GM23338 (cell line): ENCODE data around the gene VSIG4. TPM values are rescaled to one million over a fixed set of nuclear protein-coding genes. Genes with fewer than 3 reads are reported as not detected.

Experiments used
- ATAC-seq: fragments of 200-7000 bp; cut with Tn5 transposase; 3 replicates; pipeline ENCODE4 v1.9.1; 2020
- DNase-seq: peaks from one replicate; pipeline ENCODE4 v3.0.0-alpha.2; 2015; ENCODE audit warnings: low spot score
- H2AFZ ChIP-seq: fragments of 200-600 bp; sonication (generic); 2 replicates; pipeline ENCODE4 v1.8.0; 2016; ENCODE audit warnings: antibody characterized with exemption, mild to moderate bottlenecking, moderate library complexity
- H3F3A ChIP-seq: fragments of 200-600 bp; sonication (generic); replicated peaks from 2 replicates; pipeline ENCODE4 v1.8.0; 2017; ENCODE audit warnings: antibody characterized with exemption, mixed run types, low read depth
- H3K27ac ChIP-seq: fragments of 200-600 bp; sonication (generic); 2 replicates; pipeline ENCODE4 v1.6.1; 2016; ENCODE audit warnings: low read depth
- H3K27me3 ChIP-seq: fragments of 200-600 bp; sonication (generic); 2 replicates; pipeline ENCODE4 v1.8.0; 2016; ENCODE audit warnings: mild to moderate bottlenecking, mixed run types, moderate library complexity; ENCODE audit not compliant: insufficient read depth
- H3K36me3 ChIP-seq: fragments of 200-600 bp; sonication (generic); 2 replicates; pipeline ENCODE4 v1.8.0; 2016; ENCODE audit warnings: mild to moderate bottlenecking; ENCODE audit not compliant: insufficient read depth
- H3K4me1 ChIP-seq: fragments of 200-600 bp; sonication (generic); 2 replicates; pipeline ENCODE4 v1.8.0; 2016; ENCODE audit warnings: mild to moderate bottlenecking, moderate library complexity; ENCODE audit not compliant: insufficient read depth
- H3K4me2 ChIP-seq: fragments of 200-600 bp; sonication (generic); 2 replicates; pipeline ENCODE4 v1.7.1; 2017; ENCODE audit warnings: mixed run types
- H3K4me3 ChIP-seq: fragments of 200-600 bp; sonication (generic); 2 replicates; pipeline ENCODE4 v1.6.1; 2016; ENCODE audit warnings: mixed run types
- H3K79me2 ChIP-seq: fragments of 200-600 bp; sonication (generic); replicated peaks from 2 replicates; pipeline ENCODE4 v1.8.0; 2017; ENCODE audit warnings: mild to moderate bottlenecking; ENCODE audit not compliant: insufficient read depth
- H3K9me2 ChIP-seq: fragments of 200-600 bp; sonication (generic); 2 replicates; pipeline ENCODE4 v1.8.0; 2017; ENCODE audit not compliant: insufficient read depth
- H4K20me1 ChIP-seq: fragments of 200-600 bp; sonication (generic); replicated peaks from 2 replicates; pipeline ENCODE4 v1.8.0; 2017; ENCODE audit warnings: mild to moderate bottlenecking; ENCODE audit not compliant: insufficient read depth
- H3K27ac Mint-ChIP-seq: 2 replicates; pipeline ENCODE4 v1.8.0; 2020; ENCODE audit warnings: inconsistent platforms, mild to moderate bottlenecking, moderate library complexity, mixed read lengths
- H3K27me3 Mint-ChIP-seq: 3 replicates; pipeline ENCODE4 v1.8.0; 2022; ENCODE audit warnings: low read depth, mild to moderate bottlenecking, moderate library complexity, mixed read lengths, inconsistent platforms; ENCODE audit not compliant: insufficient read depth, poor library complexity
- H3K36me3 Mint-ChIP-seq: 3 replicates; pipeline ENCODE4 v1.8.0; 2021; ENCODE audit warnings: low read depth, mild to moderate bottlenecking, inconsistent platforms, moderate library complexity, mixed read lengths
- H3K4me1 Mint-ChIP-seq: 3 replicates; pipeline ENCODE4 v1.8.0; 2020; ENCODE audit warnings: mild to moderate bottlenecking, inconsistent platforms, mixed read lengths
- H3K4me3 Mint-ChIP-seq: 3 replicates; pipeline ENCODE4 v1.8.0; 2021; ENCODE audit warnings: moderate library complexity, mild to moderate bottlenecking, inconsistent platforms, mixed read lengths
- H3K9me3 Mint-ChIP-seq: 3 replicates; pipeline ENCODE4 v1.8.0; 2020; ENCODE audit warnings: moderate library complexity, mild to moderate bottlenecking, inconsistent platforms, mixed read lengths
- CREB1 ChIP-seq: fragments of 250-450 bp; sonication (Bioruptor Pico); IDR thresholded peaks from 2 replicates; pipeline ENCODE4 v1.5.0; 2020; ENCODE audit warnings: low read depth, mild to moderate bottlenecking, moderate library complexity
- EZH2 ChIP-seq: fragments of 200-600 bp; sonication (generic); IDR thresholded peaks from one replicate; pipeline ENCODE4 v1.8.0; 2017; ENCODE audit warnings: antibody characterized with exemption, mild to moderate bottlenecking, low read depth; ENCODE audit not compliant: unreplicated experiment
- NANOG ChIP-seq: IDR thresholded peaks from 2 replicates; pipeline ENCODE4 v1.6.1; 2016; ENCODE audit warnings: antibody characterized with exemption, borderline replicate concordance
- STAT1 ChIP-seq: IDR thresholded peaks from one replicate; pipeline ENCODE4 v1.6.1; 2016; ENCODE audit warnings: antibody characterized with exemption; ENCODE audit not compliant: unreplicated experiment
- ZNF114 ChIP-seq: fragments of 250-450 bp; sonication (Bioruptor Pico); IDR thresholded peaks from 2 replicates; pipeline ENCODE4 v1.5.0; 2020; ENCODE audit warnings: mild to moderate bottlenecking, moderate library complexity
- ZNF331 ChIP-seq: fragments of 250-450 bp; sonication (Bioruptor Pico); IDR thresholded peaks from 2 replicates; pipeline ENCODE4 v1.5.0; 2020; ENCODE audit warnings: low read depth, mild to moderate bottlenecking, moderate library complexity
- polyA plus RNA-seq: library from polyadenylated mRNA; unstranded; fragments of >200 nt; fragmentation: Nextera tagmentation; extraction: Ambion mirVana; gene quantifications from 2 replicates; pipeline ENCODE4 v1.2.1, GENCODE V29; 2016
- total RNA-seq: library from RNA; depleted of rRNA; stranded (reverse); fragments of >200 nt; shearing (Covaris generic); gene quantifications from 2 replicates; pipeline ENCODE4 v1.2.3, GENCODE V29; 2014
- TF ChIP-seq, protein P1 (sequence below): IDR thresholded peaks from one replicate; pipeline ENCODE4 v1.6.1; 2018; ENCODE audit warnings: antibody characterized with exemption; ENCODE audit not compliant: unreplicated experiment
- TF ChIP-seq, protein P2 (sequence below), 2 experiments: fragments of 200-600 bp in 1 of 2; sonication (generic) in 1 of 2; conservative IDR thresholded peaks; 2 replicates each; pipeline versions ENCODE4 v1.5.1 to v1.6.1; 2016 to 2017; ENCODE audit warnings: antibody characterized with exemption in 2 of 2, low read depth in 2 of 2, mild to moderate bottlenecking in 2 of 2, moderate library complexity in 1 of 2
- TF ChIP-seq, protein P3 (sequence below): IDR thresholded peaks from 2 replicates; pipeline ENCODE4 v1.6.1; 2016; ENCODE audit warnings: antibody characterized with exemption

Gene VSIG4
- total and polyA plus RNA-seq, 2 experiments from 2014 or later: not detected

DNA sequence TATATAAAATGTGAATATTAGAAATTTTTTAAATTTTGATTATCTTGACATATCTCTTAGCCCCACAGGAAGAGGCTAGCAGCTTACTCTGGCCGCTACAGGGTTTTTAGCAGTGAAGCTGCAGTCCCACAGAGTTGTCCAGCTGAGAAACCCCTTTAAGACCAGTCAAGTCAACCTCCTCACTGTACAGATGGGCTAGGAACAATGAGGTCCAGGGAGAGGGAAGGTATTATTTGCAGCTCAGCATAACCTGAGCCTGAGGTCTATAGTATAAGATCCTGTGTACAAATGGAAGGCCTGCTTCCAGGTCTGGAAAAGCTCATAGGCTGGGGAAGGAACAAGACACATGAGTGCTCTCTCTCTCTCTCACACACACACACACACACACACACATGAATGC lies 1.8 kb downstream of the VSIG4 start (continued):
- TF ChIP-seq, protein P1, sequence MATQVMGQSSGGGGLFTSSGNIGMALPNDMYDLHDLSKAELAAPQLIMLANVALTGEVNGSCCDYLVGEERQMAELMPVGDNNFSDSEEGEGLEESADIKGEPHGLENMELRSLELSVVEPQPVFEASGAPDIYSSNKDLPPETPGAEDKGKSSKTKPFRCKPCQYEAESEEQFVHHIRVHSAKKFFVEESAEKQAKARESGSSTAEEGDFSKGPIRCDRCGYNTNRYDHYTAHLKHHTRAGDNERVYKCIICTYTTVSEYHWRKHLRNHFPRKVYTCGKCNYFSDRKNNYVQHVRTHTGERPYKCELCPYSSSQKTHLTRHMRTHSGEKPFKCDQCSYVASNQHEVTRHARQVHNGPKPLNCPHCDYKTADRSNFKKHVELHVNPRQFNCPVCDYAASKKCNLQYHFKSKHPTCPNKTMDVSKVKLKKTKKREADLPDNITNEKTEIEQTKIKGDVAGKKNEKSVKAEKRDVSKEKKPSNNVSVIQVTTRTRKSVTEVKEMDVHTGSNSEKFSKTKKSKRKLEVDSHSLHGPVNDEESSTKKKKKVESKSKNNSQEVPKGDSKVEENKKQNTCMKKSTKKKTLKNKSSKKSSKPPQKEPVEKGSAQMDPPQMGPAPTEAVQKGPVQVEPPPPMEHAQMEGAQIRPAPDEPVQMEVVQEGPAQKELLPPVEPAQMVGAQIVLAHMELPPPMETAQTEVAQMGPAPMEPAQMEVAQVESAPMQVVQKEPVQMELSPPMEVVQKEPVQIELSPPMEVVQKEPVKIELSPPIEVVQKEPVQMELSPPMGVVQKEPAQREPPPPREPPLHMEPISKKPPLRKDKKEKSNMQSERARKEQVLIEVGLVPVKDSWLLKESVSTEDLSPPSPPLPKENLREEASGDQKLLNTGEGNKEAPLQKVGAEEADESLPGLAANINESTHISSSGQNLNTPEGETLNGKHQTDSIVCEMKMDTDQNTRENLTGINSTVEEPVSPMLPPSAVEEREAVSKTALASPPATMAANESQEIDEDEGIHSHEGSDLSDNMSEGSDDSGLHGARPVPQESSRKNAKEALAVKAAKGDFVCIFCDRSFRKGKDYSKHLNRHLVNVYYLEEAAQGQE: no peak
- TF ChIP-seq, protein P2, sequence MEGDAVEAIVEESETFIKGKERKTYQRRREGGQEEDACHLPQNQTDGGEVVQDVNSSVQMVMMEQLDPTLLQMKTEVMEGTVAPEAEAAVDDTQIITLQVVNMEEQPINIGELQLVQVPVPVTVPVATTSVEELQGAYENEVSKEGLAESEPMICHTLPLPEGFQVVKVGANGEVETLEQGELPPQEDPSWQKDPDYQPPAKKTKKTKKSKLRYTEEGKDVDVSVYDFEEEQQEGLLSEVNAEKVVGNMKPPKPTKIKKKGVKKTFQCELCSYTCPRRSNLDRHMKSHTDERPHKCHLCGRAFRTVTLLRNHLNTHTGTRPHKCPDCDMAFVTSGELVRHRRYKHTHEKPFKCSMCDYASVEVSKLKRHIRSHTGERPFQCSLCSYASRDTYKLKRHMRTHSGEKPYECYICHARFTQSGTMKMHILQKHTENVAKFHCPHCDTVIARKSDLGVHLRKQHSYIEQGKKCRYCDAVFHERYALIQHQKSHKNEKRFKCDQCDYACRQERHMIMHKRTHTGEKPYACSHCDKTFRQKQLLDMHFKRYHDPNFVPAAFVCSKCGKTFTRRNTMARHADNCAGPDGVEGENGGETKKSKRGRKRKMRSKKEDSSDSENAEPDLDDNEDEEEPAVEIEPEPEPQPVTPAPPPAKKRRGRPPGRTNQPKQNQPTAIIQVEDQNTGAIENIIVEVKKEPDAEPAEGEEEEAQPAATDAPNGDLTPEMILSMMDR (conservative IDR thresholded peaks at IDR 0.05; ENCODE audit: low read depth in 2 of 2): no peak
- TF ChIP-seq NANOG: no peak
- TF ChIP-seq ZNF331 (CRISPR knock-in tag): no peak
- no peak for TF ChIP-seq STAT1
- TF ChIP-seq ZNF114 (CRISPR knock-in tag): no peak
- TF ChIP-seq, protein P3, sequence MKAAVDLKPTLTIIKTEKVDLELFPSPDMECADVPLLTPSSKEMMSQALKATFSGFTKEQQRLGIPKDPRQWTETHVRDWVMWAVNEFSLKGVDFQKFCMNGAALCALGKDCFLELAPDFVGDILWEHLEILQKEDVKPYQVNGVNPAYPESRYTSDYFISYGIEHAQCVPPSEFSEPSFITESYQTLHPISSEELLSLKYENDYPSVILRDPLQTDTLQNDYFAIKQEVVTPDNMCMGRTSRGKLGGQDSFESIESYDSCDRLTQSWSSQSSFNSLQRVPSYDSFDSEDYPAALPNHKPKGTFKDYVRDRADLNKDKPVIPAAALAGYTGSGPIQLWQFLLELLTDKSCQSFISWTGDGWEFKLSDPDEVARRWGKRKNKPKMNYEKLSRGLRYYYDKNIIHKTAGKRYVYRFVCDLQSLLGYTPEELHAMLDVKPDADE: no peak
- no peak for TF ChIP-seq EZH2
- no peak for TF ChIP-seq CREB1 (CRISPR knock-in tag)

DNA sequence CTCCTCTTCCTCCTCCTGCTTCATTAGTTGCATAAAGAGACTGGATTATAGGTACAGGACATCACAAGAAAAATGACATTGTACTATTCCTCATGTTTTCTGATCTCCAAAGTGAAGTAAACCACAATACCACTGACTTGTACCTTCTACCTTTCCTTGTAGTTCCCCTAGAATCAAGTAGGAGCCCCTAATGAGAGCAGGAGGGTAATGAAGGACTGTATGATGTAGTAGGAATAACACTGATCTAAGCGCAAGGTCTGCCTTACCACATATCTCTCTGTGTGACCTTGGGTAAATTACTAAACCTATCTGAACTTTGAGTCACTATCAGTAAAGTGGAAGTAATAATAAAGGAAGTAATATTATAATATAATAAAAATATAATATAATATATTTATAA lies 3.6 kb downstream of the VSIG4 start:
- Mint-ChIP-seq H3K27ac (no peak overlapping the region), H3K9me3 (no peaks in the 10 kb centered on the region; the same call in 2 of the 3 replicates), H3K36me3 (no peaks in the 10 kb centered on the region), H3K4me3 (no peak overlapping the region), H3K4me1 (peaks cover 9% of the 10 kb centered on the region; the same call in 2 of the 3 replicates), H3K27me3 (no peaks in the 10 kb centered on the region)
- no peaks in the 10 kb centered on the region for H3F3A ChIP-seq
- H2AFZ ChIP-seq: peak overlapping the region; percentile 80; the same call in 1 of the 2 replicates
- H3K27me3 ChIP-seq: no peaks in the 10 kb centered on the region
- no peak overlapping the region for H3K4me2 ChIP-seq
- H3K79me2 ChIP-seq: no peaks in the 10 kb centered on the region
- H3K36me3 ChIP-seq: no peaks in the 10 kb centered on the region
- ATAC-seq (no peak), DNase-seq (no peak)
- H3K4me3 ChIP-seq: no peak overlapping the region
- no peaks in the 10 kb centered on the region; the same call in none of the 2 replicates for H3K4me1 ChIP-seq
- H3K9me2 ChIP-seq: no peaks in the 10 kb centered on the region
- peak overlapping the region; percentile 39; the same call in 1 of the 2 replicates for H3K27ac ChIP-seq
- no peaks in the 10 kb centered on the region for H4K20me1 ChIP-seq
- TF ChIP-seq, protein P3: no peak
- TF ChIP-seq, protein P2 (conservative IDR thresholded peaks at IDR 0.05; ENCODE audit: low read depth in 2 of 2): no peak
- TF ChIP-seq EZH2 (no peak), CREB1 (CRISPR knock-in tag) (no peak)
